PC-9 (cell line): ENCODE results near the gene NTF4. TPM values are rescaled to one million over a fixed set of nuclear protein-coding genes. Genes with fewer than 3 reads are reported as not detected.

Experiments
- BruUV-seq: library from RNA; stranded (reverse); fragments of 400-500 nt; replicated peaks from 2 replicates; lab custom pipeline; 2021; lab: Mats Ljungman, UMichigan
- CTCF ChIA-PET: fragments of 300-600 bp; sonication (Branson Sonifier 250); formaldehyde crosslinking; loops from one replicate; lab custom pipeline; 2022; ENCODE audit warnings: antibody characterized with exemption; lab: Charles Lee
- POLR2A ChIA-PET: fragments of 300-600 bp; sonication (Branson Sonifier 250); formaldehyde crosslinking; loops from one replicate; lab custom pipeline; 2022; ENCODE audit warnings: antibody characterized with exemption; ENCODE audit not compliant: unreplicated experiment; lab: Charles Lee
- DNase-seq, 2 experiments: peaks; one replicate each; pipeline versions ENCODE4 v3.0.0 to v3.0.0-alpha.2; 2015 to 2022; ENCODE audit warnings: mixed read lengths in 1 of 2
- H2AFZ ChIP-seq: fragments of 200-600 bp; sonication (generic); 2 replicates; pipeline ENCODE4 v1.8.1; 2017; ENCODE audit warnings: antibody characterized with exemption
- H3F3A ChIP-seq: fragments of 200-600 bp; sonication (generic); 2 replicates; pipeline ENCODE4 v1.8.1; 2017; ENCODE audit warnings: antibody characterized with exemption, mild to moderate bottlenecking, low read depth; ENCODE audit not compliant: insufficient read depth
- H3K27ac ChIP-seq: fragments of 200-600 bp; sonication (generic); 2 replicates; pipeline ENCODE4 v1.6.1; 2016; ENCODE audit warnings: mixed run types
- H3K27me3 ChIP-seq: fragments of 200-600 bp; sonication (generic); 2 replicates; pipeline ENCODE4 v1.6.1; 2016; ENCODE audit warnings: low read depth, mixed run types; ENCODE audit not compliant: insufficient read depth
- H3K36me3 ChIP-seq: fragments of 200-600 bp; sonication (generic); 2 replicates; pipeline ENCODE4 v1.6.1; 2016; ENCODE audit warnings: low read depth, mixed run types
- H3K4me1 ChIP-seq: fragments of 200-600 bp; sonication (generic); replicated peaks from 2 replicates; pipeline ENCODE4 v1.6.1; 2016; ENCODE audit warnings: mixed run types; ENCODE audit not compliant: insufficient read depth
- H3K4me2 ChIP-seq: fragments of 200-600 bp; sonication (generic); 2 replicates; pipeline ENCODE4 v1.6.1; 2017; ENCODE audit warnings: mixed run types
- H3K4me3 ChIP-seq: fragments of 200-600 bp; sonication (generic); 2 replicates; pipeline ENCODE4 v1.6.1; 2016; ENCODE audit warnings: mixed run types
- H3K79me2 ChIP-seq: fragments of 200-600 bp; sonication (generic); 2 replicates; pipeline ENCODE4 v1.6.1; 2017; ENCODE audit warnings: low read depth, mixed run types
- H3K9me2 ChIP-seq: fragments of 200-600 bp; sonication (generic); 2 replicates; pipeline ENCODE4 v1.8.1; 2017; ENCODE audit warnings: mild to moderate bottlenecking; ENCODE audit not compliant: insufficient read depth
- H3K9me3 ChIP-seq: fragments of 200-600 bp; sonication (generic); 2 replicates; pipeline ENCODE4 v1.8.1; 2016; ENCODE audit warnings: low read depth; ENCODE audit not compliant: insufficient read depth
- H4K20me1 ChIP-seq: fragments of 200-600 bp; sonication (generic); 2 replicates; pipeline ENCODE4 v1.8.1; 2017; ENCODE audit not compliant: insufficient read depth
- CTCF ChIP-seq: fragments of 200-600 bp; sonication (generic); conservative IDR thresholded peaks from 2 replicates; pipeline ENCODE4 v1.6.1; 2017; ENCODE audit warnings: mixed run types, antibody characterized with exemption, mild to moderate bottlenecking, moderate library complexity
- EZH2 ChIP-seq: fragments of 200-600 bp; sonication (generic); IDR thresholded peaks from 2 replicates; pipeline ENCODE4 v1.8.0; 2017; ENCODE audit warnings: antibody characterized with exemption, low read depth
- intact Hi-C: fragments of 100-400 bp; cut with micrococcal nuclease; formaldehyde crosslinking; loops from one replicate; pipeline ENCODE4 v1.10.0; 2022; ENCODE audit not compliant: unreplicated experiment
- total RNA-seq: library from RNA; stranded (reverse); gene quantifications from 2 replicates; pipeline ENCODE4 v1.2.3, GENCODE V29; 2021

The NTF4 gene
- total RNA-seq, 1 experiment from 2014 or later, result 14.0 TPM

GRCh38 chr19:49061000-49061399, 3.6 kb downstream of the NTF4 start:
- CTCF ChIA-PET, result no interaction called here
- no peak overlapping the region for H3K4me2 ChIP-seq
- H3F3A ChIP-seq, result peaks cover 33% of the 10 kb centered on the region
- H3K79me2 ChIP-seq, result no peaks in the 10 kb centered on the region
- TF ChIP-seq EZH2 (no peak), CTCF (no peak)
- H3K9me3 ChIP-seq, result no peaks in the 10 kb centered on the region
- no peaks in the 10 kb centered on the region for H4K20me1 ChIP-seq
- no peaks in the 10 kb centered on the region for H3K36me3 ChIP-seq
- no peaks in the 10 kb centered on the region for H3K9me2 ChIP-seq
- H3K27ac ChIP-seq, result no peak overlapping the region
- intact Hi-C loops, result no loop called here
- 0 out of 2 replicates have a peak, but pooled peaks cover under 1% of the 10 kb centered on the region for H3K27me3 ChIP-seq
- H3K4me1 ChIP-seq, result peaks cover 17% of the 10 kb centered on the region; the same call in 1 of the 2 replicates
- H2AFZ ChIP-seq, result no peak overlapping the region
- no peak overlapping the region for H3K4me3 ChIP-seq
- DNase-seq, result no peak
- POLR2A ChIA-PET, result no interaction called here
- no TSS peak for BruUV-seq

GRCh38 chr19:49059053-49059452, 5.6 kb downstream of the NTF4 start:
- H3K4me2 ChIP-seq, result no peak overlapping the region
- no peaks in the 10 kb centered on the region for H3K27me3 ChIP-seq
- no peak overlapping the region for H2AFZ ChIP-seq
- ChIA-PET CTCF (no interaction called here), POLR2A (no interaction called here)
- H3K4me1 ChIP-seq, result 0 out of 2 replicates have a peak, but pooled peaks cover 12% of the 10 kb centered on the region
- H3K9me2 ChIP-seq, result no peaks in the 10 kb centered on the region
- no peaks in the 10 kb centered on the region for H3K9me3 ChIP-seq
- H3K36me3 ChIP-seq, result no peaks in the 10 kb centered on the region
- TF ChIP-seq EZH2 (no peak), CTCF (no peak)
- H4K20me1 ChIP-seq, result no peaks in the 10 kb centered on the region
- intact Hi-C loops, result loop anchor here (5.0 kb wide), 1 partner anchor 42 kb away; the partner anchor contains the start of gene LHB
- H3K4me3 ChIP-seq, result no peak overlapping the region
- no peaks in the 10 kb centered on the region for H3K79me2 ChIP-seq
- no peak for DNase-seq
- BruUV-seq, result no TSS peak
- peaks cover 28% of the 10 kb centered on the region for H3F3A ChIP-seq
- no peak overlapping the region for H3K27ac ChIP-seq

- TF ChIP-seq EZH2 (no peak), CTCF (no peak)
- intact Hi-C loops, result loop anchor here (5.0 kb wide), 1 partner anchor 41 kb away; the partner anchor contains the start of gene LHB
- Histone ChIP-seq H3K9me2 (no peaks in the 10 kb centered on the region), H3F3A (peaks cover 23% of the 10 kb centered on the region), H3K36me3 (no peaks in the 10 kb centered on the region), H3K4me3 (no peak overlapping the region), H2AFZ (no peak overlapping the region), H3K9me3 (no peaks in the 10 kb centered on the region), H3K27me3 (no peaks in the 10 kb centered on the region), H4K20me1 (no peaks in the 10 kb centered on the region), H3K4me2 (no peak overlapping the region), H3K27ac (no peak overlapping the region), H3K4me1 (0 out of 2 replicates have a peak, but pooled peaks cover 10% of the 10 kb centered on the region), H3K79me2 (no peaks in the 10 kb centered on the region)
- no TSS peak for BruUV-seq
- ChIA-PET POLR2A (no interaction called here), CTCF (no interaction called here)
- DNase-seq, result no peak
Measured at GRCh38 chr19:49058562-49058961, 6.1 kb downstream of the NTF4 start.
